ENCODE data around the gene RAB7B. TPM values are rescaled to one million over a fixed set of nuclear protein-coding genes. Genes with fewer than 3 reads are reported as not detected.

The RAB7B gene
- total RNA-seq, 1 donor from 2014 or later = not detected

- no peak for DNase-seq (ENCODE audit: low read depth in 2 of 2)
These were observed 73.5 kb downstream of the RAB7B start for GRCh38 chr1:205929496-205930194.

DNA sequence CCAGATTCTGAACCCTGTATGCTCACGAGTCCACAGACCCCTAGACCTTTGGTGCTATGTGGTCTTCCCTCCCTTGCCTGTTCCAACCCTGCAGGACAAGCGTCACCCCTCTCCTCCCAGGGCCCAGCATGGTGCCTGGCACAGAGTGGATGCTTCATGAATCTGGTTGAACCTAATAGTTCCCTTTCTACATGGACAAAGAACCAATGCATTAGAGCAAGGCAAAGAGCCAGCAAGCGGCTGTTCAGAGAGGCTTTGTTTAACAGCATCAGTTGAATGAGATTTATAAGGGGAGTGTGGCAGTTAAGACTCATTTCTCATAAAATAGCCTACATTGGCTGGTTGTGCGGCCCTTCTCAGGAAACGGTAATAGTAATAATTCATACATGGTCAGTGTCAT is 74.9 kb downstream of the RAB7B start:
- no peak for DNase-seq (ENCODE audit: low read depth in 2 of 2)

DNA sequence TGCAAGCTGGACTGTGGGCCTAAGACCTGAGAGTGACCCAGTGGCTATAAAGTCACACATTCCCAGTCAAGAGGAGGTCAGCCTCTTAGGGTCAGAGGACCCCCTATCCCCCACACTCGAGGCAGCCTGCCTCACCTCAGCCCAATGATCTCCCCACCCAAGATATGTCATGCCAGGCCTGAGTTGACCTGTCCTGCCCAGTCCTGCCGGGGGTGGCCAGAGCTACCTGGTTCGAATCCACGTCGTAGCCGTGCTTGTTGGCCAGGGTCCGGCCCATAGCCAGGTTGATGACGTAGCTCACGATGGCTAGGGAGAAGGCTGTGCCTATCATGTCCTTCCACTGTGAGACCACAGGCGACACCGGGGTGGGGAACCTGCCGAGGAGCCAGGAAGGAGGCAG is 75.5 kb downstream of the RAB7B start:
- DNase-seq (ENCODE audit: low read depth in 2 of 2) = no peak

- DNase-seq (ENCODE audit: low read depth in 2 of 2) = no peak
These were observed 75.9 kb downstream of the RAB7B start for GRCh38 chr1:205927247-205927646.

Other genes starting within 250 kb of the RAB7B start
- gene RAB29, start 227.9 kb downstream of the RAB7B start, total RNA-seq = 14.8 and 20.4 TPM in 2 replicates
- 6.8 and 20.0 TPM in 2 replicates for gene SLC41A1, start 190.2 kb downstream of the RAB7B start, total RNA-seq
- under 0.01 TPM in 1 of 2 replicates, not detected in the other for gene PM20D1, start 153.3 kb downstream of the RAB7B start, total RNA-seq
- gene SLC26A9, start 59.9 kb downstream of the RAB7B start, total RNA-seq = not detected in 2 replicates
- gene CTSE, start 20.5 kb upstream of the RAB7B start, total RNA-seq = not detected in 2 replicates
- gene RHEX, start 49.8 kb upstream of the RAB7B start, total RNA-seq = not detected in 2 replicates
- not detected in 2 replicates for gene AVPR1B, start 114.0 kb upstream of the RAB7B start, total RNA-seq
- 3.0 and 3.7 TPM in 2 replicates for gene FAM72A, start 199.4 kb upstream of the RAB7B start, total RNA-seq
- gene SRGAP2, start 200.1 kb upstream of the RAB7B start, total RNA-seq = 40.3 and 77.0 TPM in 2 replicates

Measured in lung microvascular endothelial cell (primary cell).